GM12878 (cell line): Measurements from ENCODE around the gene SERPINB5. TPM values are rescaled to one million over a fixed set of nuclear protein-coding genes. Genes with fewer than 3 reads are reported as not detected.

ENCODE experiments used
- ATAC-seq: fragments of 200-7000 bp; cut with Tn5 transposase; 3 replicates; pipeline ENCODE4 v1.9.1; 2020; ENCODE audit warnings: mild to moderate bottlenecking, moderate library complexity
- BruUV-seq: library from RNA; stranded (reverse); fragments of 400-500 nt; replicated peaks from 2 replicates; lab custom pipeline; 2021; lab: Mats Ljungman, UMichigan
- CTCF ChIA-PET: fragments of 300-600 bp; sonication (Branson Sonifier 250); formaldehyde crosslinking; extraction: SDS; loops from one replicate; lab custom pipeline; 2021; ENCODE audit warnings: inconsistent platforms; lab: Yijun Ruan, JAX
- POLR2A ChIA-PET: fragments of 350-600 bp; formaldehyde crosslinking; extraction: SDS; loops from one replicate; lab custom pipeline; 2021; ENCODE audit warnings: inconsistent platforms; lab: Charles Lee
- RAD21 ChIA-PET: fragments of 300-600 bp; sonication (Branson Sonifier 250); formaldehyde crosslinking; loops from one replicate; lab custom pipeline; 2023; ENCODE audit warnings: antibody characterized with exemption; ENCODE audit not compliant: unreplicated experiment; lab: Charles Lee
- SMC1A ChIA-PET: fragments of 300-600 bp; sonication (Branson Sonifier 250); formaldehyde crosslinking; loops from one replicate; lab custom pipeline; 2023; ENCODE audit not compliant: unreplicated experiment, uncharacterized antibody; lab: Charles Lee
- DNase-seq: peaks from one replicate; pipeline ENCODE4 v3.0.0-alpha.2; 2011; ENCODE audit warnings: low read depth, low spot score
- FAIRE-seq: peaks from 3 replicates; lab custom pipeline; 2011; peaks lifted over from hg19 to GRCh38; lab: Jason Lieb, UNC
- H2AFZ ChIP-seq: 2 replicates; pipeline ENCODE4 v1.6.0; 2011; ENCODE audit warnings: low read depth, low read length, control low read depth; ENCODE audit not compliant: control insufficient read depth
- H3K27ac ChIP-seq: 2 replicates; pipeline ENCODE4 v1.5.1; 2011; ENCODE audit warnings: control low read depth; ENCODE audit not compliant: control insufficient read depth, insufficient read depth
- H3K27me3 ChIP-seq, 2 experiments: replicated peaks in 1 of 2; 2 replicates each; pipeline versions ENCODE4 v1.6.0 to v1.6.1; 2011; ENCODE audit warnings: low read length in 1 of 2; ENCODE audit not compliant: control insufficient read depth in 2 of 2, insufficient read depth in 2 of 2
- H3K36me3 ChIP-seq, 2 experiments: 2 replicates each; pipeline ENCODE4 v1.5.1; 2011; ENCODE audit warnings: low read length in 1 of 2; ENCODE audit not compliant: control insufficient read depth in 2 of 2, insufficient read depth in 2 of 2
- H3K4me1 ChIP-seq: 2 replicates; pipeline ENCODE4 v1.6.1; 2011; ENCODE audit warnings: mild to moderate bottlenecking, low read length, moderate library complexity, mixed read lengths; ENCODE audit not compliant: control insufficient read depth, insufficient read depth
- H3K4me2 ChIP-seq: 2 replicates; pipeline ENCODE4 v1.6.0; 2011; ENCODE audit warnings: control low read depth; ENCODE audit not compliant: control insufficient read depth, insufficient read depth
- H3K4me3 ChIP-seq: fragments of 200-600 bp; sonication (generic); 2 replicates; pipeline ENCODE4 v1.5.1; 2016
- H3K79me2 ChIP-seq: 2 replicates; pipeline ENCODE4 v1.6.0; 2011; ENCODE audit warnings: low read length; ENCODE audit not compliant: control insufficient read depth, insufficient read depth
- H3K9ac ChIP-seq: 2 replicates; pipeline ENCODE4 v1.8.0; 2011; ENCODE audit warnings: low read length, control low read depth, mixed read lengths; ENCODE audit not compliant: control insufficient read depth, insufficient read depth
- H3K9me3 ChIP-seq: replicated peaks from 3 replicates; pipeline ENCODE4 v1.5.1; 2011; ENCODE audit warnings: mild to moderate bottlenecking, low read length; ENCODE audit not compliant: control insufficient read depth, insufficient read depth
- H4K20me1 ChIP-seq: 2 replicates; pipeline ENCODE4 v1.6.0; 2011; ENCODE audit not compliant: control insufficient read depth, insufficient read depth
- BCL11A ChIP-seq: IDR thresholded peaks from 2 replicates; pipeline ENCODE4 v1.6.1; 2011; ENCODE audit warnings: low read depth, low read length
- EGR1 ChIP-seq, 2 experiments: IDR thresholded peaks; 1 replicate in 1 of 2; 2 replicates in 1 of 2; pipeline ENCODE4 v1.6.1; 2011 to 2012; ENCODE audit warnings: low read depth in 2 of 2, low read length in 2 of 2, borderline replicate concordance in 1 of 2, mild to moderate bottlenecking in 1 of 2, moderate library complexity in 1 of 2
- ESRRA ChIP-seq: IDR thresholded peaks from 2 replicates; pipeline ENCODE4 v1.6.1; 2012; ENCODE audit warnings: mild to moderate bottlenecking, low read length, improper control_type of control experiment
- MYB ChIP-seq: fragments of 150-350 bp; IDR thresholded peaks from 2 replicates; pipeline ENCODE4 v1.6.1; 2014; ENCODE audit warnings: mild to moderate bottlenecking, low read depth, low read length, borderline replicate concordance
- NR2C2 ChIP-seq: IDR thresholded peaks from 2 replicates; pipeline ENCODE4 v1.6.1; 2011; ENCODE audit warnings: borderline replicate concordance, low read depth; ENCODE audit not compliant: control insufficient read depth, insufficient read length
- NR2F1 ChIP-seq: fragments of 450-650 bp; conservative IDR thresholded peaks from 2 replicates; pipeline ENCODE4 v1.6.1; 2017; ENCODE audit warnings: mild to moderate bottlenecking
- NRF1 ChIP-seq: conservative IDR thresholded peaks from 2 replicates; pipeline ENCODE4 v1.6.1; 2011; ENCODE audit warnings: mild to moderate bottlenecking, low read depth, low read length, improper control_type of control experiment
- RFX5 ChIP-seq: IDR thresholded peaks from 2 replicates; pipeline ENCODE4 v1.6.1; 2011; ENCODE audit warnings: low read depth, low read length, improper control_type of control experiment
- TCF12 ChIP-seq: IDR thresholded peaks from 2 replicates; pipeline ENCODE4 v1.6.1; 2011; ENCODE audit warnings: low read depth, mild to moderate bottlenecking, low read length
- ZBED1 ChIP-seq: IDR thresholded peaks from 2 replicates; pipeline ENCODE4 v1.6.1; 2016; ENCODE audit warnings: borderline replicate concordance
- ZBTB11 ChIP-seq: fragments of 450-650 bp; formaldehyde crosslinking; IDR thresholded peaks from 2 replicates; pipeline ENCODE4 v1.5.0; 2022; ENCODE audit warnings: mild to moderate bottlenecking, missing genetic modification characterization
- ZNF622 ChIP-seq: fragments of 450-650 bp; IDR thresholded peaks from 2 replicates; pipeline ENCODE4 v1.6.1; 2017; ENCODE audit warnings: mild to moderate bottlenecking, inconsistent platforms
- ZSCAN29 ChIP-seq: fragments of 450-650 bp; IDR thresholded peaks from 2 replicates; pipeline ENCODE4 v1.6.1; 2017; ENCODE audit warnings: mild to moderate bottlenecking, moderate library complexity
- WGBS: methylation state at CpG from one replicate; pipeline ENCODE4 v1.1.6; 2016; ENCODE audit warnings: low lambda C conversion rate; ENCODE audit not compliant: insufficient replicate concordance, insufficient coverage; ENCODE audit errors: missing lambda C conversion rate; 5-methylcytosine and 5-hydroxymethylcytosine counted together
- in situ Hi-C: fragments of 300-500 bp; cut with MboI; formaldehyde crosslinking; loops from 9 replicates; pipeline ENCODE4 v1.14.3; 2018; ENCODE audit warnings: mixed read lengths
- intact Hi-C: fragments of 100-400 bp; cut with micrococcal nuclease; formaldehyde crosslinking; loops from one replicate; pipeline ENCODE4 v1.14.2; 2022; ENCODE audit not compliant: unreplicated experiment
- polyA plus RNA-seq, 11 experiments: library from polyadenylated mRNA; depleted of rRNA in 4 of 11; unstranded in 6 of 11; stranded (reverse) in 5 of 11; fragments of >200 nt; fragmentation: Nextera tagmentation in 4 of 11; fragmentation: Illumina TruSeq in 1 of 11; extraction: Ambion mirVana in 4 of 11; extraction: Trizol in 1 of 11; gene quantifications; 1 replicate in 1 of 11; 2 replicates in 10 of 11; pipeline versions ENCODE4 v1.2.1 to v1.2.3, GENCODE V29; 2011 to 2016; ENCODE audit warnings: inconsistent platforms in 2 of 11, missing spikeins in 2 of 11, low read depth in 1 of 11
- total RNA-seq, 4 experiments: library from RNA; depleted of rRNA in 3 of 4; stranded (reverse); fragments of >200 nt in 3 of 4; fragmentation: Illumina TruSeq in 1 of 4; extraction: Trizol in 1 of 4; gene quantifications; 2 replicates each; pipeline versions ENCODE4 v1.2.1 to v1.2.3, GENCODE V29; 2013 to 2021
- TF ChIP-seq, protein P1 (sequence below), 3 experiments: IDR thresholded peaks in 2 of 3; conservative IDR thresholded peaks in 1 of 3; 2 replicates each; pipeline ENCODE4 v1.5.1; 2011; ENCODE audit warnings: low read depth in 3 of 3, low read length in 3 of 3, mild to moderate bottlenecking in 3 of 3, control low read depth in 2 of 3, moderate library complexity in 2 of 3, inconsistent platforms in 1 of 3, mixed read lengths in 1 of 3; ENCODE audit not compliant: control insufficient read depth in 2 of 3, insufficient read depth in 1 of 3; ENCODE audit errors: extremely low read depth in 1 of 3

The SERPINB5 gene
- total and polyA plus RNA-seq, 10 of the 15 experiments (the other 5 are each of a cell fraction or from before 2014, with no cell fraction given), result 0.03 to 0.04 TPM; not detected in 8

GRCh38 chr18:63528863-63529492 lies 52.2 kb downstream of the SERPINB5 start:
- FAIRE-seq, result no peak
- intact Hi-C loops (no loop called here), in situ Hi-C loops (loop anchor here (10.0 kb wide), 1 partner anchor 146 kb away; no protein-coding TSS in a partner anchor)
- DNase-seq, result no peak
- no peaks in the 10 kb centered on the region for H3K36me3 ChIP-seq
- RAD21 ChIA-PET, result no interaction called here
- no TSS peak for BruUV-seq
- no peaks in the 10 kb centered on the region for H3K4me1 ChIP-seq
- H3K9me3 ChIP-seq, result no peaks in the 10 kb centered on the region; the same call in 2 of the 3 replicates
- SMC1A ChIA-PET, result interaction anchor here (2.1 kb wide), 1 partner anchor 10 kb away, joined by 9 read pairs; no protein-coding TSS in a partner anchor
- H3K4me3 ChIP-seq, result no peak overlapping the region
- CTCF ChIA-PET, result interaction anchor here (1.0 kb wide), 1 partner anchor 11 kb away, joined by 3 read pairs; no protein-coding TSS in a partner anchor
- no peak overlapping the region for H3K9ac ChIP-seq
- H3K4me2 ChIP-seq, result no peak overlapping the region
- ATAC-seq, result no peak
- H3K79me2 ChIP-seq, result no peaks in the 10 kb centered on the region
- 25% methylated on average over 5 of the region's 5 CpGs for WGBS
- H2AFZ ChIP-seq, result no peak overlapping the region
- TF ChIP-seq ZBED1 (no peak), TCF12 (no peak), ZSCAN29 (no peak), NR2F1 (no peak), EGR1 (IDR thresholded peaks at IDR 0.05; ENCODE audit: borderline replicate concordance in 1 of 2, low read depth in 2 of 2, low read length in 2 of 2) (no peak), NRF1 (no peak), ZBTB11 (CRISPR knock-in tag) (no peak), BCL11A (no peak), MYB (no peak), ESRRA (no peak), ZNF622 (no peak), RFX5 (no peak), NR2C2 (no peak)
- TF ChIP-seq, protein P1, sequence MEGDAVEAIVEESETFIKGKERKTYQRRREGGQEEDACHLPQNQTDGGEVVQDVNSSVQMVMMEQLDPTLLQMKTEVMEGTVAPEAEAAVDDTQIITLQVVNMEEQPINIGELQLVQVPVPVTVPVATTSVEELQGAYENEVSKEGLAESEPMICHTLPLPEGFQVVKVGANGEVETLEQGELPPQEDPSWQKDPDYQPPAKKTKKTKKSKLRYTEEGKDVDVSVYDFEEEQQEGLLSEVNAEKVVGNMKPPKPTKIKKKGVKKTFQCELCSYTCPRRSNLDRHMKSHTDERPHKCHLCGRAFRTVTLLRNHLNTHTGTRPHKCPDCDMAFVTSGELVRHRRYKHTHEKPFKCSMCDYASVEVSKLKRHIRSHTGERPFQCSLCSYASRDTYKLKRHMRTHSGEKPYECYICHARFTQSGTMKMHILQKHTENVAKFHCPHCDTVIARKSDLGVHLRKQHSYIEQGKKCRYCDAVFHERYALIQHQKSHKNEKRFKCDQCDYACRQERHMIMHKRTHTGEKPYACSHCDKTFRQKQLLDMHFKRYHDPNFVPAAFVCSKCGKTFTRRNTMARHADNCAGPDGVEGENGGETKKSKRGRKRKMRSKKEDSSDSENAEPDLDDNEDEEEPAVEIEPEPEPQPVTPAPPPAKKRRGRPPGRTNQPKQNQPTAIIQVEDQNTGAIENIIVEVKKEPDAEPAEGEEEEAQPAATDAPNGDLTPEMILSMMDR (IDR thresholded peaks at IDR 0.05 in 2 of 3, conservative IDR thresholded peaks at IDR 0.05 in 1 of 3; ENCODE audit: control insufficient read depth in 2 of 3, extremely low read depth in 1 of 3, insufficient read depth in 1 of 3, low read depth in 3 of 3, low read length in 3 of 3), result no peak
- H3K27ac ChIP-seq, result no peak overlapping the region
- no peaks in the 10 kb centered on the region; a peak in 1 of 4 replicates for H3K27me3 ChIP-seq
- no peaks in the 10 kb centered on the region for H4K20me1 ChIP-seq
- POLR2A ChIA-PET, result no interaction called here
